ENCODE results near the gene TOM1L2. TPM values are rescaled to one million over a fixed set of nuclear protein-coding genes. Genes with fewer than 3 reads are reported as not detected.
A peak's percentile ranks its signal among the peaks of the same experiment; 100 is the strongest.

TOM1L2 gene
- total RNA-seq, 4 donors from 2014 or later: 55.5 to 118 (median 73.3) TPM

- no peaks in the 10 kb centered on the region for H3K27me3 ChIP-seq
- H3K4me3 ChIP-seq: peak overlapping the region; percentile 30 to 74 (median 50)
- peaks cover 61 to 96% (median 71%) of the 10 kb centered on the region in 3 donors for H3K4me1 ChIP-seq
- peak; percentile 41 for DNase-seq
- intact Hi-C loops (cut with DNase I): no loop called here
- peak in 1 of 6 experiments; percentile 6 for TF ChIP-seq CTCF (IDR thresholded peaks at IDR 0.05)
- TF ChIP-seq POLR2A (IDR thresholded peaks at IDR 0.05): peak in 3 of 4 donors; percentile 60 to 91 (median 86)
- WGBS, 2 donors: 0 to 4% methylated on average over 1 to 22 of the region's 71 CpGs
- H3K9me3 ChIP-seq: no peaks in the 10 kb centered on the region
- H3K27ac ChIP-seq: peak overlapping the region; percentile 97 to 100 (median 98)
- H3K36me3 ChIP-seq: no peaks in the 10 kb centered on the region
Observed at GRCh38 chr17:17839791-17840707, 132.2 kb downstream of the TOM1L2 start.

- Histone ChIP-seq H3K27ac (peak overlapping the region; percentile 97 to 100 (median 98)), H3K36me3 (no peaks in the 10 kb centered on the region), H3K27me3 (no peaks in the 10 kb centered on the region), H3K4me3 (no peak overlapping the region), H3K4me1 (peaks cover 63 to 97% (median 74%) of the 10 kb centered on the region in 3 donors), H3K9me3 (no peaks in the 10 kb centered on the region)
- TF ChIP-seq CTCF (IDR thresholded peaks at IDR 0.05): no peak
- TF ChIP-seq POLR2A (IDR thresholded peaks at IDR 0.05): no peak
- 63 to 74% methylated on average over 6 to 10 of the region's 11 CpGs for WGBS, 2 donors
- no peak for DNase-seq
- intact Hi-C loops (cut with DNase I): no loop called here
Observed at GRCh38 chr17:17837966-17838962, 133.9 kb downstream of the TOM1L2 start.

GRCh38 chr17:17837380-17837821 lies 134.8 kb downstream of the TOM1L2 start:
- H3K27ac ChIP-seq: peak overlapping the region; percentile 97 to 100 (median 98)
- no peaks in the 10 kb centered on the region for H3K9me3 ChIP-seq
- peak overlapping the region in 3 of 4 donors; percentile 70 to 95 (median 95) for H3K4me3 ChIP-seq
- TF ChIP-seq POLR2A (IDR thresholded peaks at IDR 0.05) (peak in 1 of 4 donors; percentile 17), CTCF (IDR thresholded peaks at IDR 0.05) (no peak)
- DNase-seq: no peak
- H3K27me3 ChIP-seq: no peaks in the 10 kb centered on the region
- no peaks in the 10 kb centered on the region for H3K36me3 ChIP-seq
- 31% methylated on average over 2 of the region's 3 CpGs; no CpG with 5 or more reads in 1 of the 2 donors for WGBS, 2 donors
- H3K4me1 ChIP-seq: peaks cover 63 to 96% (median 65%) of the 10 kb centered on the region in 3 donors
- intact Hi-C loops (cut with DNase I): no loop called here

- no peak for DNase-seq
- Histone ChIP-seq H3K9me3 (no peaks in the 10 kb centered on the region), H3K27me3 (no peaks in the 10 kb centered on the region), H3K27ac (peak within 1 kb of the TSS; percentile 97 to 100 (median 98)), H3K4me3 (peak within 1 kb of the TSS; percentile 70 to 95 (median 85)), H3K36me3 (no peaks in the 10 kb centered on the region), H3K4me1 (peaks cover 61 to 96% (median 62%) of the 10 kb centered on the region in 3 donors)
- 0% methylated on average over 1 to 3 of the region's 52 CpGs for WGBS, 2 donors
- intact Hi-C loops (cut with DNase I): no loop called here
- TF ChIP-seq CTCF (IDR thresholded peaks at IDR 0.05): no peak
- TF ChIP-seq POLR2A (IDR thresholded peaks at IDR 0.05): no peak
Observed at GRCh38 chr17:17836818-17837379, 135.3 kb downstream of the TOM1L2 start, which contains the start of gene SREBF1. Gene SREBF1, minus strand, starts transcription at chr17:17836986. Its CDS starts 169 bp downstream, at chr17:17836817.
